ENCODE measurements around the gene VWF. TPM values are rescaled to one million over a fixed set of nuclear protein-coding genes. Genes with fewer than 3 reads are reported as not detected.

Gene VWF
- total and polyA plus RNA-seq, 10 of the 15 experiments (the other 5 are each of a cell fraction or from before 2014, with no cell fraction given): 0.08 to 0.23 TPM; not detected in 8

DNA sequence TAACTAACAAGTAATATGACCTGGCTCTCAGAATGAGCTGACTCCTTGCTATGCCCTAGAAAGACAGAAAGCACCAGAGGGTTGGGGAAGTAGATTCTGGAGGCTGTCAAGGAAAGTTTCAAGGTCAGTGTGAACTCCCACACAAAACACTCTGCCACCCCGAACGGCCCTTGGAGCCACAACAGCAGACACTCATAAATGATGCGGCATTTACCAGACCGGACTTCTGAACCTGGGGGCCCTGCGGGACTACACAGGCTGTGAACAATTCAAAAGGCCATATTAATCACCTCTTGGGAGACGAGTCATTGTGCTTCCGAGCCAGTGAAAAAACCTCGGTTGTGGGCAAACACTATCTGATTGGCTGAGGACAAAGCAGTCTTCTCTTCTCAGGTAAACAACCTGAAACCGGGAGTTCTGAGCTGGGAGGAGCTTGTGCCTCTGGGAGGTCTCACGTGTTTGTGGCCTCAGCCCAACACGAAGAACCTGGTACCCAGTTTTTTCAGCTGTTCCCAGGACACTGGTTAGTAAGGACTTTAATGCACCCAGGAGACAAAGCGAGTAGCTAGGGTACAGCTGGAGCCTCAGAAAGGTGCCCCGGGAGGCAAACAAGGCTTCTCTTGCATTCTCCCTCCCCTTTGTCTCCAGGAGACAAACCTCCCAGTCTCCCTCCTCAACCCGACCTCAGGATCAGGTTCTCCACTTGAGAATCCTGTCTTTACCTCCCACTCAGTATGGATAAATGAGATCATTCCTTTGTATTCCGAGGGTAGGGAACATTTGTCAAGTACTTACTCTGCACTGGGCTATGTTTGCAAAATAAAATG lies 35.3 kb downstream of the VWF start (continued):
- TF ChIP-seq, protein P1, sequence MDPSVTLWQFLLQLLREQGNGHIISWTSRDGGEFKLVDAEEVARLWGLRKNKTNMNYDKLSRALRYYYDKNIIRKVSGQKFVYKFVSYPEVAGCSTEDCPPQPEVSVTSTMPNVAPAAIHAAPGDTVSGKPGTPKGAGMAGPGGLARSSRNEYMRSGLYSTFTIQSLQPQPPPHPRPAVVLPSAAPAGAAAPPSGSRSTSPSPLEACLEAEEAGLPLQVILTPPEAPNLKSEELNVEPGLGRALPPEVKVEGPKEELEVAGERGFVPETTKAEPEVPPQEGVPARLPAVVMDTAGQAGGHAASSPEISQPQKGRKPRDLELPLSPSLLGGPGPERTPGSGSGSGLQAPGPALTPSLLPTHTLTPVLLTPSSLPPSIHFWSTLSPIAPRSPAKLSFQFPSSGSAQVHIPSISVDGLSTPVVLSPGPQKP (IDR thresholded peaks at IDR 0.05; ENCODE audit: low read depth, low read length): no peak
- 0 out of 2 replicates have a peak, but pooled peaks have one; percentile 18 for TF ChIP-seq NR2F1 (conservative IDR thresholded peaks at IDR 0.05)

DNA sequence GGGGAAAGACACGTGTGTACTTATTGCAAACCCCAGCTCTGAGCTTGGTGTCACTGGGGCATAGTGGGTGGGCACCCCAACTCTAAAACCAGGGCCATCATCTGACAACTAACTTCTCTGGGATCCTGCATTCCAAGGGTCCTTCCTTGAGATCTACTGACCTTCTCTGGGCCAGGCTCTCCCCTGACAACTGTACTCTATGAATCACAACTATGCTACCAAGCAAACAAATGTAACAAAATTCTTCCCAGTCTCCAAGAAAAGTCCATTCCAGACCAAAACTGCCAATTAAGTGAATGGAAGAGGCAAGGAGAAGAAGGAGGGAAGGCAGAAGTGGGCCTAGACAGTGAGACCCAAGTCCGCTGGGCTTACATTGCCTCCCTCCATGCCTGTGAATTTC lies 38.2 kb downstream of the VWF start:
- no peak overlapping the region for H3K27ac ChIP-seq (ENCODE audit: control insufficient read depth, insufficient read depth)
- FAIRE-seq (no peak), ATAC-seq (no peak), DNase-seq (ENCODE audit: low read depth, low spot score) (no peak)
- SMC1A ChIA-PET (ENCODE audit: uncharacterized antibody, unreplicated experiment): no interaction called here
- H3K4me2 ChIP-seq (ENCODE audit: control insufficient read depth, insufficient read depth): no peak overlapping the region
- no TSS peak for BruUV-seq (replicated peaks)
- H3K27me3 ChIP-seq (replicated peaks in 1 of 2; ENCODE audit: control insufficient read depth in 2 of 2, insufficient read depth in 2 of 2, low read length in 1 of 2): peaks cover 5 to 6% of the 10 kb centered on the region in 2 experiments; a peak in 3 of 4 replicates
- H3K9ac ChIP-seq (ENCODE audit: control insufficient read depth, insufficient read depth, low read length): no peak overlapping the region
- intact Hi-C loops (cut with micrococcal nuclease; ENCODE audit: unreplicated experiment) (no loop called here), in situ Hi-C loops (cut with MboI) (no loop called here)
- no peaks in the 10 kb centered on the region for H3K4me1 ChIP-seq (ENCODE audit: control insufficient read depth, insufficient read depth, low read length)
- RAD21 ChIA-PET (ENCODE audit: unreplicated experiment): no interaction called here
- no peaks in the 10 kb centered on the region for H4K20me1 ChIP-seq (ENCODE audit: control insufficient read depth, insufficient read depth)
- H3K36me3 ChIP-seq (ENCODE audit: control insufficient read depth in 2 of 2, insufficient read depth in 2 of 2, low read length in 1 of 2): no peaks in the 10 kb centered on the region
- no peaks in the 10 kb centered on the region for H3K79me2 ChIP-seq (ENCODE audit: control insufficient read depth, insufficient read depth, low read length)
- CTCF ChIA-PET: no interaction called here
- POLR2A ChIA-PET: no interaction called here
- no peaks in the 10 kb centered on the region for H3K9me3 ChIP-seq (replicated peaks; ENCODE audit: control insufficient read depth, insufficient read depth, low read length)
- no peak overlapping the region for H3K4me3 ChIP-seq
- WGBS (ENCODE audit: insufficient coverage, insufficient replicate concordance, low lambda C conversion rate, missing lambda C conversion rate): 44% methylated on average over 2 of the region's 2 CpGs
- no peak overlapping the region for H2AFZ ChIP-seq (ENCODE audit: control insufficient read depth, low read depth, low read length)
- TF ChIP-seq HCFC1 (IDR thresholded peaks at IDR 0.05; ENCODE audit: low read length) (no peak), PAX8 (IDR thresholded peaks at IDR 0.05) (no peak), SMAD5 (IDR thresholded peaks at IDR 0.05; ENCODE audit: low read depth) (no peak), IRF4 (IDR thresholded peaks at IDR 0.05; ENCODE audit: low read depth, low read length) (no peak), NFXL1 (IDR thresholded peaks at IDR 0.05; ENCODE audit: borderline replicate concordance) (no peak)
- TF ChIP-seq, protein P2, sequence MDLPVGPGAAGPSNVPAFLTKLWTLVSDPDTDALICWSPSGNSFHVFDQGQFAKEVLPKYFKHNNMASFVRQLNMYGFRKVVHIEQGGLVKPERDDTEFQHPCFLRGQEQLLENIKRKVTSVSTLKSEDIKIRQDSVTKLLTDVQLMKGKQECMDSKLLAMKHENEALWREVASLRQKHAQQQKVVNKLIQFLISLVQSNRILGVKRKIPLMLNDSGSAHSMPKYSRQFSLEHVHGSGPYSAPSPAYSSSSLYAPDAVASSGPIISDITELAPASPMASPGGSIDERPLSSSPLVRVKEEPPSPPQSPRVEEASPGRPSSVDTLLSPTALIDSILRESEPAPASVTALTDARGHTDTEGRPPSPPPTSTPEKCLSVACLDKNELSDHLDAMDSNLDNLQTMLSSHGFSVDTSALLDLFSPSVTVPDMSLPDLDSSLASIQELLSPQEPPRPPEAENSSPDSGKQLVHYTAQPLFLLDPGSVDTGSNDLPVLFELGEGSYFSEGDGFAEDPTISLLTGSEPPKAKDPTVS (IDR thresholded peaks at IDR 0.05; ENCODE audit: low read depth, low read length): no peak
- TF ChIP-seq, protein P3, sequence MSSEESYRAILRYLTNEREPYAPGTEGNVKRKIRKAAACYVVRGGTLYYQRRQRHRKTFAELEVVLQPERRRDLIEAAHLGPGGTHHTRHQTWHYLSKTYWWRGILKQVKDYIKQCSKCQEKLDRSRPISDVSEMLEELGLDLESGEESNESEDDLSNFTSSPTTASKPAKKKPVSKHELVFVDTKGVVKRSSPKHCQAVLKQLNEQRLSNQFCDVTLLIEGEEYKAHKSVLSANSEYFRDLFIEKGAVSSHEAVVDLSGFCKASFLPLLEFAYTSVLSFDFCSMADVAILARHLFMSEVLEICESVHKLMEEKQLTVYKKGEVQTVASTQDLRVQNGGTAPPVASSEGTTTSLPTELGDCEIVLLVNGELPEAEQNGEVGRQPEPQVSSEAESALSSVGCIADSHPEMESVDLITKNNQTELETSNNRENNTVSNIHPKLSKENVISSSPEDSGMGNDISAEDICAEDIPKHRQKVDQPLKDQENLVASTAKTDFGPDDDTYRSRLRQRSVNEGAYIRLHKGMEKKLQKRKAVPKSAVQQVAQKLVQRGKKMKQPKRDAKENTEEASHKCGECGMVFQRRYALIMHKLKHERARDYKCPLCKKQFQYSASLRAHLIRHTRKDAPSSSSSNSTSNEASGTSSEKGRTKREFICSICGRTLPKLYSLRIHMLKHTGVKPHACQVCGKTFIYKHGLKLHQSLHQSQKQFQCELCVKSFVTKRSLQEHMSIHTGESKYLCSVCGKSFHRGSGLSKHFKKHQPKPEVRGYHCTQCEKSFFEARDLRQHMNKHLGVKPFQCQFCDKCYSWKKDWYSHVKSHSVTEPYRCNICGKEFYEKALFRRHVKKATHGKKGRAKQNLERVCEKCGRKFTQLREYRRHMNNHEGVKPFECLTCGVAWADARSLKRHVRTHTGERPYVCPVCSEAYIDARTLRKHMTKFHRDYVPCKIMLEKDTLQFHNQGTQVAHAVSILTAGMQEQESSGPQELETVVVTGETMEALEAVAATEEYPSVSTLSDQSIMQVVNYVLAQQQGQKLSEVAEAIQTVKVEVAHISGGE (CRISPR knock-in tag; IDR thresholded peaks at IDR 0.05): no peak
